Measurements from ENCODE around the gene HNRNPC.
"Not testable (repeated sequence)": the region's sequence is repeated elsewhere in the genome, so short reads cannot be mapped to it uniquely, and the experiment has no call there.

Gene HNRNPC

DNA sequence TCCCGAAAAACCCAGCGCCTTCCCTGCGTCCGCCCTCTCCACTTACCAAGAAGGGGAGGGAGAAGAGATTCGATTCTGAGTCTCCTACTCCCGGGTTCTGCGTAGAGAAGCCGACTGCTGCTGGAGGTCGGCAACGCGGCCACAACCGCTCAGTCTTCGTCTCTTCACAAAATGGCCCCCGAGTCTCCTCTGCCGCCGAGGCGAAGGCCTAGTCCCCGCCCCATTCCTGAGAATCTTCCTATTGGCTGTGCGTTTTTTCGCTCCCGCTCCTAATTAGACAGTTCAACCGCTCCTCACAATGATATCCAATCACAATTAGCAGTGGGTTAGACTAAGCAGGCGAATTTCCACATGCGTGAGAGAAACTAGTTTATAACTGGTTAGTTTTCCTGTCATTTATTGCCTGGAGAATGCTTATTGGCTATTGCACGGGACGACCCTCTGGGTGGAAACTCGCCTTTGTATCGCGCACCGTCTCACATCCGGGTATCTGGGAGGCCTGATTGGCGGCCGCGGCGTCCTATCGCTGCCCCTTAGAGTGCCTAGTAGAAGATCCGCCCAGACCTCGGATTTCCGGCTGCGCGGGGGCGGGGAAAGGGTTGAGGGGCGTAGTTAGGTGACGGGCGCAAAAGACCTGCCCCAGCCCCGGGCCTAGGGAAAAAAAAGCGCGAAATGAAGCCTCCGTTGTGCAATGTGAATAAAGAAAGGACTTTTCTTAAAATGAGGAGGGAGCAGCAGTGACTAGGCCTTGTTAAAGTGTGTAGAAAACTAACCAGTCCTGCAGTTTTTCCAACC lies at the start of gene HNRNPC:
Gene HNRNPC, minus strand, starts transcription at position 191 of the 795 bp plus-strand sequence. CDS start 35,249 bp downstream, outside the sequence.
- DNase-seq, result peak; percentile 100

DNA sequence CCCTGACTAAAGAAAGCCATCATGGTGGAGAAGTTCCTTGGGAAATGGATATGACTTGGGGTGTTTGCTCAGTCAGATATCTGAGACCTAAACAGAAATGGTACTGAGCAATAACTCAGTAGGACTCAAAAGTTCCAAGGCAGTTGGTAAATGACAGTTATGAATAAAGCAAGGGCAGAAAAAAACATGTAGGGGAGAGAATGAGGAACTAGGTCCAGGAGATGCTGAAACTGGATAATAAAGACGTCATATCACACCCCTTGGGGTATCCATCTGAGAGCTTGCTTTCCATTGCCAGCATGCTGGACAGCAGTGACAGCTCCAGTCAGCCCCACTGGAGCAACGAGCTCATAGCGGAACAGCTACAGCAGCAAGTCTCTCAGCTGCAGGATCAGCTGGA lies 48.2 kb upstream of the HNRNPC start:
- DNase-seq, result no peak

DNA sequence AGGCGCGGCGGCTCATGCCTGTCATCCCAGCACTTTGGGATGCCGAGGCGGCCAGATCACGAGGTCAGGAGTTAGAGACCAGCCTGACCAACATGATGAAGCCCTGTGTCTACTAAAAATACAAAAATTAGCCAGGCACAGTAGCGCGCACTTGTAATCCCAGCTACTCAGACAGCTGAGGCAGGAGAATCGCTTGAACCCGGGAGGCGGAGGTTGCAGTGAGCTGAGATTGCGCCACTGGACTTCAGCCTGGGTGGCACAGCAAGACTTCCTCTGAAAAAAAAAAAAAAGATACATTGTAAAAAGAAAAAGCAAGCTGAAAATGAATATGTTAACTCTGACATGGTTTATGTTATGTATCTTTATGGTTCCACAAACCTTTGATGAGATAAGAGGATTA lies 44.3 kb upstream of the HNRNPC start:
- no peak for DNase-seq

- DNase-seq, result no peak
Observed at GRCh38 chr14:21311614-21312013, 42.4 kb upstream of the HNRNPC start.

- no peak for DNase-seq
Observed at GRCh38 chr14:21309956-21310355, 40.7 kb upstream of the HNRNPC start.

DNA sequence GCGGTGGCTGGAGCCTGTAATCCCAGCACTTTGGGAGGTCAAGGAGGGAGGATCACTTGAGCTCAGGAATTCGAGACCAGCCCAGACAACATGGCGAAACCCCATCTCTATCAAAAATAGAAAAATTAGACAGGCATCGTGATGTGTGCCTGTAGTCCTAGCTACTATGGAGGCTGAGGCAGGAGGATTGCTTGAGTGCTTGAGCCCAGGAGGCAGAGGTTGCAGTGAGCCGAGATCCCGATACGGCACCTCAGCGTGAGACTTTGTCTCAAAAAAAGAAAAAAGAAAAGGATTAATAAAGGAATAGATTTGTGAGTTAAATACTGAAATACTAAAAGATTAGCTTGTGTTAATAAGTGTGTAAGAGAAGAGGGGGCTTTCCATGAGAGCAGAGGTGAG lies 40.0 kb upstream of the HNRNPC start:
- no peak for DNase-seq

DNA sequence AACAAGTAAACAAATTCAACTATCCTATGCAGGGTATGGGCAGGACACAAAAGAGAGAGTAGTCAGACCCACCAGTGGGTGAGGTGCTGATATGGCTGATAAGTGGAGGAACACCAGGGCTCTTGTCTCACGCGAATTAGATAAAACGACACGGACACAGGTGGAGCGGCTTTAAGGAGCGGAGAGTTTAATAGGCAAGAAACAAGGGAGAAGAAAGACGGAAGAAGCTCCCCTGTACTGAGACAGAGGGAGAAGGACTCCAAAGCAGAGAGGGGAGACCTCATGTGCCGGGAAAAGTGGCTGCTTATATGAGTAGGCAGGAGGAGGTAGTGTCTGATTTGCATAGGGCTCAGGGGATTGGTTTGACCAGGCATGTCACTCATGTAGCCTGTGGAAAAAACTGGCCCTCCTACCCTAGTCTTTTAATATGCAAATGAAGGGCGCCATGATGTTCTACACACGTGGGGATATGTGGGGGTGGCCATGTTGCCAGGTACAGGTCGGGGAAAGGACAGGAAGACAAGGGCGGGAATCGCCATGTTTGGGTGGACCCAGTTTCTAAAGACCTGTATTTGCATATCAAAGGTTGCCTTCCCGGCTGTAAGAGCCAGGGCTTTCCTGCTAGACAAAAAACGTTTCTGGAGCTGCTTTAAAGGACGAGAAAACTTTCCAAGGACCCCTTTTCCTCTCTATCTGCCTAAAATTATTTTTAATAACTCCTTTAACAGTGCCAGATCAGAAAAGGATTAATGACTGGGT lies 39.4 kb upstream of the HNRNPC start:
- peak; percentile 65 for DNase-seq

- no peak for DNase-seq
Observed at GRCh38 chr14:21308132-21308478, 38.9 kb upstream of the HNRNPC start.

- no peak for DNase-seq
Observed at GRCh38 chr14:21307637-21308036, 38.4 kb upstream of the HNRNPC start.

DNA sequence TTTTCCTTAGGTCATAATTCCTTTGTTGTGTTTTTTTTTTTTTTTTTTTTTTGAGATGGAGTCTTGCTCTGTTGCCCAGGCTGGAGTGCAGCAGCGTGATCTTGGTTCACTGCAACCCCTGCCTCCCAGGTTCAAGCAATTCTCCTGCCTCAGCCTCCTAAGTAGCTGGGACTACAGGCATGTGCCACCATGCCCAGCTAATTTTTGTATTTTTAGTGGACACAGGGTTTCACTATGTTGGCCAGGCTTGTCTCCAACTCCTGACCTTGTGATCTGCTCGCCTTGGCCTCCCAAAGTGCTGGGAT lies 33.5 kb upstream of the HNRNPC start:
- DNase-seq, result not testable (repeated sequence)

GRCh38 chr14:21302013-21302835 lies 33.0 kb upstream of the HNRNPC start:
- no peak for DNase-seq

DNA sequence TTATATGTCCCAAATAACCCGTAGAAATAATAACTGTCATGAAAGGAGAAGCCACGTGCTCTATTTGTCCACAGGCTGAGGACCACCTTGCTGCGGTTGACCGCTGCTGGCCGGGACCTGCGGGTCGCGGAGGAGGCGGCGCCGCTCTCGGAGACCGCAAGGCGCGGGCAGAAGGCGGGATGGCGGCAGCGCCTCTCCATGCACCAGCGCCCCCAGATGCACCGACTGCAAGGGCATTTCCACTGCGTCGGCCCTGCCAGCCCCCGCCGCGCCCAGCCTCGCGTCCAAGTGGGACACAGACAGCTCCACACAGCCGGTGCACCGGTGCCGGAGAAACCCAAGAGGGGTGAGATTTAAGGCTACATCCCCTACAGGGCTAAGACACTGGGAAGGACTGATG lies 31.6 kb upstream of the HNRNPC start:
- peak; percentile 26 for DNase-seq

DNA sequence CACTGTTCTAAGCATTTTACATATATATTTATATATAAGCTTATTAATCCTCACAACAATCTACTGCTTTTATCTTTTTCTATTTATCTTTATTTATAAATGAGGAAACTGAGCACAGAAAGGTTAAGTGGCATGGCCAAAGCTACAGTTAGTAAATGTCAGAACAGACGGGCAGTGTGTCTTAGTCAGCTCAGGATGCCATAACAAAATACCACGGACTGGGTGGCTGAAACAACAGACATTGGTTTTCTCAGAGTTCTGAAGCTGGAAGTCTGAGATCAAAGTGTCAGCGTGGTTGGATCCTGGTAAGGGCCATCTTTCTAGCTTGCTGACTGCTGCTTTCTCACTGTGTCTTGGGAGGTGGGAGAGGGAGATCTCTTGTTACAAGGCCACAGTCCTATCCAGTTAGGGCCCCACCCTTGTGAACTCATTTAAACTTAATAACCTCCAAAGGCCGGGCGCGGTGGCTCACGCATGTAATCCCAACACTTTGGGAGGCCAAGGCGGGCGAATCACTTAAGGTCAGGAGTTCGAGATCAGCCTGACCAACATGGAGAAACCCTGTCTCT lies 30.4 kb upstream of the HNRNPC start:
- DNase-seq, result no peak

GRCh38 chr14:21298358-21298757 lies 29.1 kb upstream of the HNRNPC start:
- DNase-seq, result no peak

DNA sequence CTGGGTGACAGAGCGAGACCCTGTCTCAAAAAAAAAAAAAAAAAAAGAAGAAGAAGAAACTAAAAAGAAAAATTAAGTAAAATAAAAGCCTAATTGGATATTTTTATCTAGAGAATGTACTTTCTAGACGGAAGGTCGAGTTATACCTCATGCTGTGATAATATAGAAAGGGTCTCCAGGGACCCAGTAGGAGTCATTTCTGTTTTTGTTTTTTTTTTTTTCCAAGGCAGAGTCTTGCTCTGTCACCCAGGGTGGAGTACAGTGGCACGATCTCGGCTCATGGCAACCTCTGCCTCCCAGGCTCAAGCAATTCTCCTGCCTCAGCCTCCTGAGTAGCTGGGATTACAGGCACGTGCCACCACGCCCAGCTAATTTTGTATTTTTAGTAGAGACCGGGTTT lies 24.8 kb upstream of the HNRNPC start:
- DNase-seq, result not testable (repeated sequence)

DNA sequence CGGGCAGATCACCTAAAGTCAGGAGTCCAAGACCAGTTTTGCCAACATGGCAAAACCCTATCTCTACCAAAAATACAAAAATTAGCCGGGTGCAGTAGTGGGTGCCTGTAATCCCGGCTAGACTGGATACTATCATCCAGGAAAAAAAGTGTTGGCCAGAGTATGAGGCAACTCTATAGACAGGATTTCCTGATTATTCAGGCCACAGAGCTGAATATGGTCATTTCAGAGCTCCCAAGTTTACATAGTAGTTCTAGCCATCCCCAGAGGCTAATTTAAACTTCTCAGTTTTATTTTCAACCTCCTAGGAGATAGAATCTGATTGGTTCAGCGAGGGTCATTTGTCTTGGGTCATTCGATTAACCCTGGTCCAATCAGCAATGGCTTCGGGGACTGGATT lies 17.9 kb upstream of the HNRNPC start:
- DNase-seq, result no peak

DNA sequence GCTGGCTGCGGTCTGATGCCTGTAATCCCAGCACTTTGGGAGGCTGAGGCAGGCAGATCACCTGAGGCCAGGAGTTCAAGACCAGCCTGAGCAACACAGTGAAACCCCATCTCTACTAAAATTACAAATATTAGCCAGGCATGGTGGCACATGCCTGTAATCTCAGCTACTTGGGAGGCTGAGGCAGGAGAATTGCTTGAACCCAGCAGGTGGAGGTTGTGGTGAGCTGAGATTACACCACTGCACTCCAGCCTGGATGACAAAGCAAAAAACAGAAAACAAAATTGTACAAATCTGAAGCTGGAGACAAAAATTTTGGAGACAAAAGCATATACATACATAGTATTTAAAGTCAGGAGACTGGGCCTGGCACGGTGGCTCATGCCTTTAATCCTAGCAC lies 17.3 kb upstream of the HNRNPC start:
- not testable (repeated sequence) for DNase-seq

GRCh38 chr14:21281917-21282316 lies 12.7 kb upstream of the HNRNPC start:
- not testable (repeated sequence) for DNase-seq

DNA sequence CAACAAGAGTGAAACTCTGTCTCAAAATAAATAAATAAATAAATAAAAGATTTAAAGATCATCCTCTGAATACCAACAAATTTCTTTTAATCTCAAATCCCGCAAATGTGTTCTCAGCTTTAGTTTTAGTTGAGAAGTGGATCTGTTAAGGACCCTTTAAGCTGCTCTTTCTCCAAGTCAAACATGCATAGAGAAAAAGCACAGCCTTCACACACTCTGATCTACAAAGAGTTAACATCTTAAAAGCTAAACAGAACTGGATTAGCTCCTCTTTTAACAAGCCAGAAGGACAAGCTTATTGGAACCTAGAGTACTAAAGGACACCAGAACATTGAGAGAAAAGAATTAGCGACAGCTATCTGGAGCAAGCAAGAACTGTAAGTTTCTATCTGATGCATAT lies 10.5 kb upstream of the HNRNPC start, which contains the start of gene RPGRIP1:
Gene RPGRIP1, plus strand, starts transcription at position 301 of the 400 bp plus-strand sequence. CDS start 7,894 bp downstream, outside the sequence.
- DNase-seq, result no peak

GRCh38 chr14:21278632-21279031 lies 9.4 kb upstream of the HNRNPC start:
- DNase-seq, result no peak

GRCh38 chr14:21275261-21275858 lies 6.1 kb upstream of the HNRNPC start:
- no peak for DNase-seq

- DNase-seq, result not testable (repeated sequence)
Observed at GRCh38 chr14:21272661-21273060, 3.4 kb upstream of the HNRNPC start.
